WTC11 (cell line): ENCODE results near the gene KDELR3. TPM values are rescaled to one million over a fixed set of nuclear protein-coding genes. Genes with fewer than 3 reads are reported as not detected.

Experiments
- ETV6 ChIP-seq: sonication (generic); formaldehyde crosslinking; IDR thresholded peaks from 2 replicates; pipeline ENCODE4 v1.8.1; 2022; ENCODE audit warnings: mild to moderate bottlenecking, missing genetic modification reagents
- FOXJ3 ChIP-seq: sonication (generic); formaldehyde crosslinking; IDR thresholded peaks from 2 replicates; pipeline ENCODE4 v1.9.0; 2021; ENCODE audit warnings: missing genetic modification reagents, mild to moderate bottlenecking, borderline replicate concordance
- FOXK1 ChIP-seq: sonication (generic); formaldehyde crosslinking; IDR thresholded peaks from 2 replicates; pipeline ENCODE4 v1.8.0; 2022; ENCODE audit warnings: mild to moderate bottlenecking, moderate library complexity, missing genetic modification reagents
- MXD4 ChIP-seq: fragments of 250-450 bp; sonication (Bioruptor Pico); IDR thresholded peaks from 2 replicates; pipeline ENCODE4 v1.8.0; 2021; ENCODE audit warnings: mild to moderate bottlenecking, moderate library complexity, borderline replicate concordance
- PRRX2 ChIP-seq: fragments of 250-450 bp; sonication (Bioruptor Pico); IDR thresholded peaks from 2 replicates; pipeline ENCODE4 v1.8.0; 2021; ENCODE audit warnings: mild to moderate bottlenecking
- SOX15 ChIP-seq: fragments of 250-450 bp; sonication (Bioruptor Pico); IDR thresholded peaks from 2 replicates; pipeline ENCODE4 v1.9.0; 2021; ENCODE audit warnings: mild to moderate bottlenecking
- ZBTB21 ChIP-seq: sonication (generic); formaldehyde crosslinking; IDR thresholded peaks from 2 replicates; pipeline ENCODE4 v1.8.1; 2023; ENCODE audit warnings: mild to moderate bottlenecking, missing genetic modification reagents, borderline replicate concordance
- ZNF396 ChIP-seq: fragments of 250-450 bp; sonication (Bioruptor Pico); IDR thresholded peaks from 2 replicates; pipeline ENCODE4 v1.8.0; 2021; ENCODE audit warnings: mild to moderate bottlenecking, moderate library complexity, borderline replicate concordance
- ZNF423 ChIP-seq: fragments of 250-450 bp; sonication (Bioruptor Pico); IDR thresholded peaks from 2 replicates; pipeline ENCODE4 v2.1.2; 2022; ENCODE audit warnings: mild to moderate bottlenecking, moderate library complexity
- total RNA-seq: library from RNA; stranded (reverse); gene quantifications from 3 replicates; pipeline ENCODE4 v1.2.3, GENCODE V29; 2021
- TF ChIP-seq, protein P1 (sequence below): sonication (generic); formaldehyde crosslinking; IDR thresholded peaks from 2 replicates; pipeline ENCODE4 v1.8.1; 2023; ENCODE audit warnings: mild to moderate bottlenecking, missing genetic modification reagents, moderate library complexity
- TF ChIP-seq, protein P2 (sequence below): fragments of 250-450 bp; sonication (Bioruptor Pico); IDR thresholded peaks from 2 replicates; pipeline ENCODE4 v1.9.0; 2021; ENCODE audit warnings: mild to moderate bottlenecking
- TF ChIP-seq, protein P3 (sequence below): sonication (generic); formaldehyde crosslinking; IDR thresholded peaks from 2 replicates; pipeline ENCODE4 v1.8.1; 2022; ENCODE audit warnings: low read depth, mild to moderate bottlenecking, moderate library complexity, missing genetic modification reagents, borderline replicate concordance
- TF ChIP-seq, protein P4 (sequence below): fragments of 250-450 bp; sonication (Bioruptor Pico); conservative IDR thresholded peaks from 2 replicates; pipeline ENCODE4 v1.9.0; 2021; ENCODE audit warnings: mild to moderate bottlenecking
- TF ChIP-seq, protein P5 (sequence below): sonication (generic); formaldehyde crosslinking; IDR thresholded peaks from 2 replicates; pipeline ENCODE4 v1.8.0; 2022; ENCODE audit warnings: missing genetic modification reagents
- TF ChIP-seq, protein P6 (sequence below): fragments of 250-450 bp; sonication (Bioruptor Pico); IDR thresholded peaks from 2 replicates; pipeline ENCODE4 v1.9.0; 2021; ENCODE audit warnings: mild to moderate bottlenecking
- TF ChIP-seq, protein P7 (sequence below): sonication (generic); formaldehyde crosslinking; IDR thresholded peaks from 2 replicates; pipeline ENCODE4 v1.8.0; 2023; ENCODE audit warnings: missing genetic modification reagents
- TF ChIP-seq, protein P8 (sequence below): sonication (generic); formaldehyde crosslinking; IDR thresholded peaks from 2 replicates; pipeline ENCODE4 v1.8.1; 2022; ENCODE audit warnings: missing genetic modification reagents, borderline replicate concordance
- TF ChIP-seq, protein P9 (sequence below): sonication (generic); formaldehyde crosslinking; IDR thresholded peaks from 2 replicates; pipeline ENCODE4 v1.8.0; 2022; ENCODE audit warnings: mild to moderate bottlenecking, missing genetic modification reagents

Gene KDELR3
- total RNA-seq, 1 experiment from 2014 or later = 5.7 TPM

DNA sequence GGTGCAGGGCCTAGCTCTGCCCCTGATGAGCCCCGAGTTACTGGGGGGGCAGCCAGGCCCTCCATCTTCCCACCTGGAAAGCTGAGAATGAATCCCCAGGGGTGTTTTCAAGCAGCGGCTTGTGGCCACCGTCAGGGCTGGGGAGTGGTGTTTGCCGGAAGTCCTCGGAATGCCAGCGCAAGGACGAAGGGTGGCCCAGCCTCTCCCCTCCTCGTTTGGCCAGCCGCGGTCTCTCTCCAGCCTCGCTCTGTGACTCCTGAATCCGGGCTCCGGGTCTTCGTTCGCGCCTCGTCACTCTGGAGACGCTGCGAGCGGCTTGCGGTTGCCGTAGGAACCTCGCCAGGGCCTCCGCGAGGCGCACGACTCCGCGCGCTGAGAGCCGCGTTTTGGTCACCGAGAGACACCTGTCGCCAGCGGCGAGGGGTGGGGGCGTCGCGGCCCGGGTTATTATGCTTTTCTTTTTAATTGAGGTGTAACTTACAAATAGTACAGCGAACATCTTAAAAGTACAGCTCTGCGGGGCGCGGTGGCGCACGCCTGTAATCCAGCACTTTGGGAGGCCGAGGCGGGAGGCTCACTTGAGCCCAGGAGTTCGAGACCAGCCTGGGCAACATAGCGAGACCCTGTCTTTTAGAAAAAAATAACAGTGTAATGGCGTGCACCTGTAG is 6.3 kb upstream of the KDELR3 start (continued):
- TF ChIP-seq ZBTB21 (CRISPR knock-in tag) = no peak
- TF ChIP-seq ETV6 (CRISPR knock-in tag) = peak; percentile 64; the same call in 1 of the 2 replicates
- TF ChIP-seq, protein P1, sequence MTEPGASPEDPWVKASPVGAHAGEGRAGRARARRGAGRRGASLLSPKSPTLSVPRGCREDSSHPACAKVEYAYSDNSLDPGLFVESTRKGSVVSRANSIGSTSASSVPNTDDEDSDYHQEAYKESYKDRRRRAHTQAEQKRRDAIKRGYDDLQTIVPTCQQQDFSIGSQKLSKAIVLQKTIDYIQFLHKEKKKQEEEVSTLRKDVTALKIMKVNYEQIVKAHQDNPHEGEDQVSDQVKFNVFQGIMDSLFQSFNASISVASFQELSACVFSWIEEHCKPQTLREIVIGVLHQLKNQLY (CRISPR knock-in tag) = no peak
- TF ChIP-seq FOXJ3 (CRISPR knock-in tag) = no peak
- no peak for TF ChIP-seq MXD4
- no peak for TF ChIP-seq SOX15 (CRISPR knock-in tag)
- TF ChIP-seq, protein P2, sequence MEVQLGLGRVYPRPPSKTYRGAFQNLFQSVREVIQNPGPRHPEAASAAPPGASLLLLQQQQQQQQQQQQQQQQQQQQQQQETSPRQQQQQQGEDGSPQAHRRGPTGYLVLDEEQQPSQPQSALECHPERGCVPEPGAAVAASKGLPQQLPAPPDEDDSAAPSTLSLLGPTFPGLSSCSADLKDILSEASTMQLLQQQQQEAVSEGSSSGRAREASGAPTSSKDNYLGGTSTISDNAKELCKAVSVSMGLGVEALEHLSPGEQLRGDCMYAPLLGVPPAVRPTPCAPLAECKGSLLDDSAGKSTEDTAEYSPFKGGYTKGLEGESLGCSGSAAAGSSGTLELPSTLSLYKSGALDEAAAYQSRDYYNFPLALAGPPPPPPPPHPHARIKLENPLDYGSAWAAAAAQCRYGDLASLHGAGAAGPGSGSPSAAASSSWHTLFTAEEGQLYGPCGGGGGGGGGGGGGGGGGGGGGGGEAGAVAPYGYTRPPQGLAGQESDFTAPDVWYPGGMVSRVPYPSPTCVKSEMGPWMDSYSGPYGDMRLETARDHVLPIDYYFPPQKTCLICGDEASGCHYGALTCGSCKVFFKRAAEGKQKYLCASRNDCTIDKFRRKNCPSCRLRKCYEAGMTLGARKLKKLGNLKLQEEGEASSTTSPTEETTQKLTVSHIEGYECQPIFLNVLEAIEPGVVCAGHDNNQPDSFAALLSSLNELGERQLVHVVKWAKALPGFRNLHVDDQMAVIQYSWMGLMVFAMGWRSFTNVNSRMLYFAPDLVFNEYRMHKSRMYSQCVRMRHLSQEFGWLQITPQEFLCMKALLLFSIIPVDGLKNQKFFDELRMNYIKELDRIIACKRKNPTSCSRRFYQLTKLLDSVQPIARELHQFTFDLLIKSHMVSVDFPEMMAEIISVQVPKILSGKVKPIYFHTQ (CRISPR knock-in tag) = no peak
- TF ChIP-seq, protein P3, sequence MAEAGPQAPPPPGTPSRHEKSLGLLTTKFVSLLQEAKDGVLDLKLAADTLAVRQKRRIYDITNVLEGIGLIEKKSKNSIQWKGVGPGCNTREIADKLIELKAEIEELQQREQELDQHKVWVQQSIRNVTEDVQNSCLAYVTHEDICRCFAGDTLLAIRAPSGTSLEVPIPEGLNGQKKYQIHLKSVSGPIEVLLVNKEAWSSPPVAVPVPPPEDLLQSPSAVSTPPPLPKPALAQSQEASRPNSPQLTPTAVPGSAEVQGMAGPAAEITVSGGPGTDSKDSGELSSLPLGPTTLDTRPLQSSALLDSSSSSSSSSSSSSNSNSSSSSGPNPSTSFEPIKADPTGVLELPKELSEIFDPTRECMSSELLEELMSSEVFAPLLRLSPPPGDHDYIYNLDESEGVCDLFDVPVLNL (CRISPR knock-in tag) = no peak
- TF ChIP-seq ZNF423 (CRISPR knock-in tag) = no peak
- TF ChIP-seq, protein P4, sequence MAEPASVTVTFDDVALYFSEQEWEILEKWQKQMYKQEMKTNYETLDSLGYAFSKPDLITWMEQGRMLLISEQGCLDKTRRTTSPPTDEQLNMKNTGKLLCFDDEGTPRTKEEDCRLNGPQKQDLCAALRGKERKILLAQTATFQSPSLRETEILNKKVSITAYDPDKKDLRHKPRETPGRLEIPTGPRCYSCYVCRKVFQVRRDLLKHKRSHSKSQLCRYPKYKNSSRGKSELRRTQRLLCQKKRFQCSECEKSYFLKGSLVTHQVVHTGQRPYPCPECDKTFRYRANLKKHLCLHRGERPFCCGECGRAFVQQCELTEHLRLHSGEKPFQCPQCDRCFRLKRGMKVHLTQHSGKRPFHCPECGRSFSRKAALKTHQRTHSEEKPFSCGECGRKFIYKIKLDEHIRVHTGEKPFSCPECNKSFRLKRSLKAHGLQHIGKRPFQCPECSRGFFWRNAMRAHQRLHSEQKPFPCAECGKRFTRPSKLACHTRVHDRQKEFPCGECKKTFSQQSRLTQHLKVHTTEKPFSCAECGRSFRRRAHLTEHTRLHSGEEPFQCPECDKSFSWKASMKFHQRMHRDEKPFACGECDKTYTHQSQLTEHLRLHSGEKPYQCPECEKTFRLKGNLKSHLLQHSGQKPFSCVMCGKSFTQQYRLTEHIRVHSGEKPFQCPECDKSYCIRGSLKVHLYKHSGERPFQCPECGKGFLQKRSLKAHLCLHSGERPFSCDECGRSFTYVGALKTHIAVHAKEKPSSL = no peak
- TF ChIP-seq ZNF396 (CRISPR knock-in tag) = no peak
- TF ChIP-seq, protein P5, sequence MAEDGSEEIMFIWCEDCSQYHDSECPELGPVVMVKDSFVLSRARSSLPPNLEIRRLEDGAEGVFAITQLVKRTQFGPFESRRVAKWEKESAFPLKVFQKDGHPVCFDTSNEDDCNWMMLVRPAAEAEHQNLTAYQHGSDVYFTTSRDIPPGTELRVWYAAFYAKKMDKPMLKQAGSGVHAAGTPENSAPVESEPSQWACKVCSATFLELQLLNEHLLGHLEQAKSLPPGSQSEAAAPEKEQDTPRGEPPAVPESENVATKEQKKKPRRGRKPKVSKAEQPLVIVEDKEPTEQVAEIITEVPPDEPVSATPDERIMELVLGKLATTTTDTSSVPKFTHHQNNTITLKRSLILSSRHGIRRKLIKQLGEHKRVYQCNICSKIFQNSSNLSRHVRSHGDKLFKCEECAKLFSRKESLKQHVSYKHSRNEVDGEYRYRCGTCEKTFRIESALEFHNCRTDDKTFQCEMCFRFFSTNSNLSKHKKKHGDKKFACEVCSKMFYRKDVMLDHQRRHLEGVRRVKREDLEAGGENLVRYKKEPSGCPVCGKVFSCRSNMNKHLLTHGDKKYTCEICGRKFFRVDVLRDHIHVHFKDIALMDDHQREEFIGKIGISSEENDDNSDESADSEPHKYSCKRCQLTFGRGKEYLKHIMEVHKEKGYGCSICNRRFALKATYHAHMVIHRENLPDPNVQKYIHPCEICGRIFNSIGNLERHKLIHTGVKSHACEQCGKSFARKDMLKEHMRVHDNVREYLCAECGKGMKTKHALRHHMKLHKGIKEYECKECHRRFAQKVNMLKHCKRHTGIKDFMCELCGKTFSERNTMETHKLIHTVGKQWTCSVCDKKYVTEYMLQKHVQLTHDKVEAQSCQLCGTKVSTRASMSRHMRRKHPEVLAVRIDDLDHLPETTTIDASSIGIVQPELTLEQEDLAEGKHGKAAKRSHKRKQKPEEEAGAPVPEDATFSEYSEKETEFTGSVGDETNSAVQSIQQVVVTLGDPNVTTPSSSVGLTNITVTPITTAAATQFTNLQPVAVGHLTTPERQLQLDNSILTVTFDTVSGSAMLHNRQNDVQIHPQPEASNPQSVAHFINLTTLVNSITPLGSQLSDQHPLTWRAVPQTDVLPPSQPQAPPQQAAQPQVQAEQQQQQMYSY = peak; percentile 100
- TF ChIP-seq, protein P6, sequence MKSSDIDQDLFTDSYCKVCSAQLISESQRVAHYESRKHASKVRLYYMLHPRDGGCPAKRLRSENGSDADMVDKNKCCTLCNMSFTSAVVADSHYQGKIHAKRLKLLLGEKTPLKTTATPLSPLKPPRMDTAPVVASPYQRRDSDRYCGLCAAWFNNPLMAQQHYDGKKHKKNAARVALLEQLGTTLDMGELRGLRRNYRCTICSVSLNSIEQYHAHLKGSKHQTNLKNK (CRISPR knock-in tag) = no peak
- TF ChIP-seq, protein P7, sequence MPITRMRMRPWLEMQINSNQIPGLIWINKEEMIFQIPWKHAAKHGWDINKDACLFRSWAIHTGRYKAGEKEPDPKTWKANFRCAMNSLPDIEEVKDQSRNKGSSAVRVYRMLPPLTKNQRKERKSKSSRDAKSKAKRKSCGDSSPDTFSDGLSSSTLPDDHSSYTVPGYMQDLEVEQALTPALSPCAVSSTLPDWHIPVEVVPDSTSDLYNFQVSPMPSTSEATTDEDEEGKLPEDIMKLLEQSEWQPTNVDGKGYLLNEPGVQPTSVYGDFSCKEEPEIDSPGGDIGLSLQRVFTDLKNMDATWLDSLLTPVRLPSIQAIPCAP (CRISPR knock-in tag) = no peak
- 0 out of 2 replicates have a peak, but pooled peaks have one; percentile 39 for TF ChIP-seq FOXK1 (CRISPR knock-in tag)
- TF ChIP-seq, protein P8, sequence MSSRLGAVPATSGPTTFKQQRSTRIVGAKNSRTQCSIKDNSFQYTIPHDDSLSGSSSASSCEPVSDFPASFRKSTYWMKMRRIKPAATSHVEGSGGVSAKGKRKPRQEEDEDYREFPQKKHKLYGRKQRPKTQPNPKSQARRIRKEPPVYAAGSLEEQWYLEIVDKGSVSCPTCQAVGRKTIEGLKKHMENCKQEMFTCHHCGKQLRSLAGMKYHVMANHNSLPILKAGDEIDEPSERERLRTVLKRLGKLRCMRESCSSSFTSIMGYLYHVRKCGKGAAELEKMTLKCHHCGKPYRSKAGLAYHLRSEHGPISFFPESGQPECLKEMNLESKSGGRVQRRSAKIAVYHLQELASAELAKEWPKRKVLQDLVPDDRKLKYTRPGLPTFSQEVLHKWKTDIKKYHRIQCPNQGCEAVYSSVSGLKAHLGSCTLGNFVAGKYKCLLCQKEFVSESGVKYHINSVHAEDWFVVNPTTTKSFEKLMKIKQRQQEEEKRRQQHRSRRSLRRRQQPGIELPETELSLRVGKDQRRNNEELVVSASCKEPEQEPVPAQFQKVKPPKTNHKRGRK (CRISPR knock-in tag) = no peak
- no peak for TF ChIP-seq PRRX2 (CRISPR knock-in tag)
- TF ChIP-seq, protein P9, sequence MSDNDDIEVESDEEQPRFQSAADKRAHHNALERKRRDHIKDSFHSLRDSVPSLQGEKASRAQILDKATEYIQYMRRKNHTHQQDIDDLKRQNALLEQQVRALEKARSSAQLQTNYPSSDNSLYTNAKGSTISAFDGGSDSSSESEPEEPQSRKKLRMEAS (CRISPR knock-in tag) = peak; percentile 33; the same call in 1 of the 2 replicates
- TF ChIP-seq, all 79 proteins: peak for 15
